Activated CD4-positive, CD25-positive, alpha-beta regulatory T cell (primary cell): ENCODE results near the gene UBE2E2.

Source experiments
- DNase-seq, 4 experiments: peaks; one replicate each; lab custom pipeline; 2025; lab: John Stamatoyannopoulos, UW

The UBE2E2 gene

GRCh38 chr3:23537101-23537551 lies 334.0 kb downstream of the UBE2E2 start:
- no peak for DNase-seq

- no peak for DNase-seq
Observed at GRCh38 chr3:23539185-23539584, 336.1 kb downstream of the UBE2E2 start.

- DNase-seq = no peak
Observed at GRCh38 chr3:23540600-23540999, 337.5 kb downstream of the UBE2E2 start.

GRCh38 chr3:23542079-23542478 lies 339.0 kb downstream of the UBE2E2 start:
- DNase-seq = no peak

- DNase-seq = no peak
Observed at GRCh38 chr3:23546181-23546580, 343.1 kb downstream of the UBE2E2 start.

- DNase-seq = no peak
Observed at GRCh38 chr3:23547905-23548650, 345.0 kb downstream of the UBE2E2 start.

GRCh38 chr3:23548706-23549105 lies 345.6 kb downstream of the UBE2E2 start:
- DNase-seq = no peak

- DNase-seq = no peak
Observed at GRCh38 chr3:23549148-23549910, 346.2 kb downstream of the UBE2E2 start.

GRCh38 chr3:23550402-23550801 lies 347.3 kb downstream of the UBE2E2 start:
- no peak for DNase-seq

- no peak for DNase-seq
Observed at GRCh38 chr3:23552506-23552905, 349.4 kb downstream of the UBE2E2 start.

- no peak for DNase-seq
Observed at GRCh38 chr3:23553353-23553752, 350.2 kb downstream of the UBE2E2 start.

- DNase-seq = no peak
Observed at GRCh38 chr3:23565041-23565775, 362.1 kb downstream of the UBE2E2 start.

GRCh38 chr3:23566499-23566898 lies 363.4 kb downstream of the UBE2E2 start:
- no peak for DNase-seq

- no peak for DNase-seq
Observed at GRCh38 chr3:23567917-23568316, 364.8 kb downstream of the UBE2E2 start.

GRCh38 chr3:23573827-23574226 lies 370.7 kb downstream of the UBE2E2 start:
- DNase-seq = no peak

GRCh38 chr3:23574822-23575315 lies 371.7 kb downstream of the UBE2E2 start:
- DNase-seq = no peak

- no peak for DNase-seq
Observed at GRCh38 chr3:23575697-23576096, 372.6 kb downstream of the UBE2E2 start.

GRCh38 chr3:23576379-23576959 lies 373.3 kb downstream of the UBE2E2 start:
- DNase-seq = no peak

- DNase-seq = no peak
Observed at GRCh38 chr3:23580096-23580713, 377.1 kb downstream of the UBE2E2 start.

- no peak for DNase-seq
Observed at GRCh38 chr3:23583980-23584740, 381.0 kb downstream of the UBE2E2 start.

GRCh38 chr3:23587513-23587912 lies 384.4 kb downstream of the UBE2E2 start:
- DNase-seq = no peak
